H1 (cell line): Measurements from ENCODE around the gene TPSB2. TPM values are rescaled to one million over a fixed set of nuclear protein-coding genes. Genes with fewer than 3 reads are reported as not detected.

Experiments
- BACH1 ChIP-seq: IDR thresholded peaks from 2 replicates; pipeline ENCODE4 v1.6.1; 2012; ENCODE audit warnings: low read length, improper control_type of control experiment
- CBX5 ChIP-seq: fragments of 300-800, 300-1000 bp; sonication (generic); IDR thresholded peaks from 2 replicates; pipeline ENCODE4 v1.7.1; 2016; ENCODE audit warnings: antibody characterized with exemption, low read length, low read depth
- CREB1 ChIP-seq: IDR thresholded peaks from 2 replicates; pipeline ENCODE4 v1.6.1; 2012; ENCODE audit warnings: inconsistent platforms
- MAFK ChIP-seq: IDR thresholded peaks from 2 replicates; pipeline ENCODE4 v1.6.1; 2012; ENCODE audit warnings: low read depth, mild to moderate bottlenecking, improper control_type of control experiment, low read length
- POU5F1 ChIP-seq: IDR thresholded peaks from 2 replicates; pipeline ENCODE4 v1.6.1; 2011; ENCODE audit warnings: low read depth, mild to moderate bottlenecking, low read length, moderate library complexity
- RXRA ChIP-seq: IDR thresholded peaks from 2 replicates; pipeline ENCODE4 v1.6.1; 2011; ENCODE audit warnings: low read depth, mild to moderate bottlenecking, low read length, moderate library complexity; ENCODE audit not compliant: insufficient read depth
- SAP30 ChIP-seq: fragments of 300-600 bp; sonication (generic); IDR thresholded peaks from 2 replicates; pipeline ENCODE4 v1.7.1; 2012; ENCODE audit warnings: low read length, moderate library complexity, mild to moderate bottlenecking, inconsistent platforms; ENCODE audit not compliant: insufficient read depth, insufficient replicate concordance
- SIN3A ChIP-seq, 2 experiments: IDR thresholded peaks in 1 of 2; conservative IDR thresholded peaks in 1 of 2; 2 replicates each; pipeline ENCODE4 v1.6.1; 2011 to 2012; ENCODE audit warnings: low read length in 2 of 2, improper control_type of control experiment in 1 of 2, low read depth in 1 of 2, mild to moderate bottlenecking in 1 of 2
- TBP ChIP-seq: IDR thresholded peaks from 2 replicates; pipeline ENCODE4 v1.6.1; 2011; ENCODE audit warnings: low read depth, low read length, improper control_type of control experiment
- polyA plus RNA-seq, 7 experiments: library from polyadenylated mRNA; depleted of rRNA in 3 of 7; stranded (reverse) in 5 of 7; unstranded in 2 of 7; fragments of >200 nt in 5 of 7; fragments of 200-250 nt in 2 of 7; gene quantifications; 1 replicate in 5 of 7; 2 replicates in 1 of 7; 4 replicates in 1 of 7; pipeline versions ENCODE4 v1.2.1 to v1.2.3, GENCODE V29; 2011 to 2013; ENCODE audit warnings: missing spikeins in 2 of 7, mixed read lengths in 2 of 7
- total RNA-seq: library from RNA; stranded (reverse); fragmentation: NEBNext Ultra II Directional; extraction: Animal tissue kit (Norgen Biotek cat#: 25700); gene quantifications from 2 replicates; pipeline ENCODE4 v1.2.1, GENCODE V29; 2021

Gene TPSB2
- total and polyA plus RNA-seq, 2 of the 8 experiments (the other 6 are each of a cell fraction or from before 2014, with no cell fraction given): 0.08 TPM; not detected in 1

DNA sequence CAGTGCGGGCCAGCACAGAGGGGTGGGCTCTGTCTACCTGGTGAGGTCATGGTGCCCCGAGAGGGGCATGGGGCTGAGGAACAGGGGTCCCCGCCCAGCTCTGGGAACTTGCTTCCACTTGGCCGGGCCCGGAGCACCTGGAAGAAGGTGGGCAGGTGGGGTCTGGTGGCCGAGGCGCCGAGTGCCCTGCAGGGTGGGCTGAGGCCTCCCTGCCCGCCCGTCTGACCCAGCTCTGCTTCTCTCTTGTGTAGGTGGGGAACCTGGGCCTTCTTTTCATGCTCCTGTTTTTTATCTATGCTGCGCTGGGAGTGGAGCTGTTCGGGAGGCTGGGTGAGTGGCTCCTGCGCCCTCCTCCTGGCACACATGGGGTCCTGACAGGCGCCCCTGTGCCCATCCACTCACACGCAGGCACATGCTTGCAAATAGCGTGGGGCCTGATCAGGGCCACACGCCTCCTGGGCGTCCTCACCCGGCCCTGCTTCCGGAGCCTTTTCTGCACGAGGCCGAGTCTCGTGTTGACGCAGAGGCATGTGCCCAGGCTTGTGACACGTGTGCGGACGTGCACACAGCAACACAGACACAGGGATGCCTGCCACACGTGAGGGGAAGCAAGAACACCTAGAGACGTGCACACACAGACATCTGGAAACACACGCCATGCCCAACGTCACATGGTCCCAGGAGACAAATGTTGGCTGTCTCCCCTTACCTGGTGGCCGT is 13.1 kb downstream of the TPSB2 start (continued):
- TF ChIP-seq CREB1 (no peak), RXRA (no peak), POU5F1 (no peak), SAP30 (no peak), TBP (no peak), CBX5 (no peak), BACH1 (no peak), SIN3A (conservative IDR thresholded peaks at IDR 0.05 in 1 of 2, IDR thresholded peaks at IDR 0.05 in 1 of 2; ENCODE audit: low read depth in 1 of 2, low read length in 2 of 2) (no peak), MAFK (no peak)
